Central memory CD8-positive, alpha-beta T cell (primary cell): ENCODE results near the gene TRMT1L.

Experiments
- ATAC-seq: fragments of 150-1000 bp; cut with Tn5 transposase; replicated peaks from 2 replicates; pipeline ENCODE4 v1.10.0; 2022; ENCODE audit warnings: mild to moderate bottlenecking, moderate FRiP score, moderate number of reproducible peaks; ENCODE audit not compliant: poor library complexity, severe bottlenecking; ENCODE audit errors: extremely low read depth
- DNase-seq, 2 donors: peaks; one replicate each; pipeline ENCODE4 v3.0.0; 2021; ENCODE audit warnings: low spot score in 2 of 2
- H3K27ac Mint-ChIP-seq: one replicate; pipeline ENCODE4 v1.8.0; 2022; ENCODE audit warnings: low read depth, mild to moderate bottlenecking, moderate library complexity, mixed read lengths
- H3K27me3 Mint-ChIP-seq: one replicate; pipeline ENCODE4 v1.8.0; 2022; ENCODE audit warnings: mixed read lengths
- H3K36me3 Mint-ChIP-seq: one replicate; pipeline ENCODE4 v1.8.0; 2022; ENCODE audit warnings: mild to moderate bottlenecking, moderate library complexity, mixed read lengths; ENCODE audit not compliant: insufficient read depth
- H3K4me1 Mint-ChIP-seq: one replicate; pipeline ENCODE4 v1.8.0; 2022; ENCODE audit warnings: mixed read lengths
- H3K4me3 Mint-ChIP-seq: one replicate; pipeline ENCODE4 v1.8.0; 2022; ENCODE audit warnings: mild to moderate bottlenecking, moderate library complexity, mixed read lengths
- H3K9me3 Mint-ChIP-seq: one replicate; pipeline ENCODE4 v1.8.0; 2022; ENCODE audit warnings: mixed read lengths

TRMT1L gene

GRCh38 chr1:185068341-185068740 is 88.4 kb downstream of the TRMT1L start:
- Mint-ChIP-seq H3K9me3 (no peaks in the 10 kb centered on the region), H3K27ac (no peak overlapping the region), H3K4me1 (peaks cover 60% of the 10 kb centered on the region)

More at GRCh38 chr1:185068341-185068740, 88.4 kb downstream of the TRMT1L start:
- ATAC-seq (no peak), DNase-seq (no peak)
- Mint-ChIP-seq H3K27me3 (no peaks in the 10 kb centered on the region), H3K36me3 (no peaks in the 10 kb centered on the region), H3K4me3 (no peak overlapping the region)
